ENCODE results near the gene PDIA5. TPM values are rescaled to one million over a fixed set of nuclear protein-coding genes. Genes with fewer than 3 reads are reported as not detected.

Gene PDIA5
- total and polyA plus RNA-seq, 2 donors (not counting 1 experiment from before 2014, with no cell fraction given) = 2.6 to 3.8 TPM

DNA sequence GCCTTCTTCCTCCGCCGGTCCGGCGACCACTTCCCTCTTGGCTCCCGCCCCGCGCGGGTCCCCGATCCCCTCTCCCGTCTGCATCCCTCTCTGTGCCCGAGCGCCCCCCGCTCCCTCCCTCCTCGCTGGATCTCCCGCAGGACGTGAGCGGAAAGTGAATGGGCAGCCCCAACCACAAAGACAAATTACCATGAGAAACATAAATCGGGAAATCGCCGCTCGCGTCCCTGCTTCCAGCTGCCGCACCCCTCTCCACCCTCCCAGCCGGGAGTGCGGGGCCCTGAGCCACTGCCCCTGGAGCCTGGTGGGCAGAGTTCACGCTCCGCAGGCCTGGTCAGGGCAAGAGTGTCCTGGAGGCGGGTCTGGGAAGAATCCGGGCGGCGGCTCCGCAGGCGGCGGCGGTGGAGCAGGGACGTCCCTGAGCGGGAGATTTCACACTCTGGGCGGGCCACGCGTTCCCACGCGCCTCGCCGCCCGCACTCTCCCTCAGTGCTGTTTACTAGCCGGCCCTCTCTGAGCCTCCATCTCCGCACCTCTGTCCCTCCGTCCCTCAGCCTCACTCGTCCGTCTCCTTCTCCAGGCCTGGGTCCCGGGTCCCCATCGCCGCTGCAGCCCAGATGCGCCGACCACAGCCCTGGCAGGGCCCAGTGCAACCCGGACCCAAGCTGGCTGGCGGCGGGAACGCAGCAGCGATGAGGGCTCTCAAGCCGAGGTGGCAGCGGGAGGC, 40.1 kb upstream of the PDIA5 start:
- Mint-ChIP-seq H3K4me1 (peaks cover 20% of the 10 kb centered on the region), H3K27ac (no peak overlapping the region), H3K27me3 (peaks cover 50% of the 10 kb centered on the region), H3K9me3 (ENCODE audit: insufficient read depth) (no peaks in the 10 kb centered on the region), H3K4me3 (peak overlapping the region; percentile 89)
- ChIA-PET POLR2A (interaction anchor here (0.6 kb wide), 1 partner anchor 237 kb away, joined by 3 read pairs; no protein-coding TSS in a partner anchor), CTCF (interaction anchor here (0.7 to 5.0 kb wide), 7 partner anchors 9 to 1480 kb away, joined by 3 to 26 read pairs (median 14); partner anchors contain the start of gene POLQ)
- intact Hi-C loops (cut with micrococcal nuclease) = loop anchor here (10.0 kb wide), 1 partner anchor 238 kb away; no protein-coding TSS in a partner anchor
- DNase-seq = peak; percentile 58
- Histone ChIP-seq H3K4me2 (replicated peaks; ENCODE audit: low read depth, low read length, poor library complexity, severe bottlenecking) (peak overlapping the region; percentile 89), H3K4me1 (ENCODE audit: control insufficient read depth in 2 of 2, insufficient read depth in 2 of 2, low read length in 2 of 2) (peaks cover 21% of the 10 kb centered on the region in 2 donors), H3K27me3 (replicated peaks in 1 of 4; ENCODE audit: control extremely low read depth in 1 of 4, control insufficient read depth in 3 of 4, insufficient read depth in 4 of 4, low read length in 3 of 4) (peaks cover 0 to 69% (median 42%) of the 10 kb centered on the region in 4 experiments), H4K20me1 (ENCODE audit: control insufficient read depth, insufficient read depth, low read length, poor library complexity, severe bottlenecking) (no peaks in the 10 kb centered on the region), H3K4me3 (ENCODE audit: control extremely low read depth in 1 of 5, extremely low read depth in 1 of 5, insufficient read depth in 1 of 5, low read depth in 2 of 5, low read length in 4 of 5) (peak overlapping the region in 4 of 5 experiments; percentile 37 to 72 (median 58)), H3K36me3 (replicated peaks in 1 of 2; ENCODE audit: control extremely low read depth in 1 of 2, control insufficient read depth in 1 of 2, extremely low read depth in 1 of 2, insufficient read depth in 2 of 2, low read length in 1 of 2) (no peaks in the 10 kb centered on the region), H3K9ac (ENCODE audit: low read length) (peak overlapping the region; percentile 69), H2AFZ (ENCODE audit: insufficient read depth, low read depth, low read length, poor library complexity, severe bottlenecking) (peak overlapping the region; percentile 85), H3K9me3 (ENCODE audit: control extremely low read depth in 1 of 3, control insufficient read depth in 2 of 3, insufficient read depth in 1 of 3, low read length in 2 of 3) (peaks cover 0 to 13% (median 0%) of the 10 kb centered on the region in 3 donors), H3K27ac (ENCODE audit: low read length in 2 of 2) (no peak overlapping the region), H3K79me2 (ENCODE audit: control insufficient read depth, insufficient read depth, low read length) (no peaks in the 10 kb centered on the region)
- 2% methylated on average over 62 of the region's 62 CpGs for WGBS (ENCODE audit: insufficient coverage)
- TF ChIP-seq, protein P1, sequence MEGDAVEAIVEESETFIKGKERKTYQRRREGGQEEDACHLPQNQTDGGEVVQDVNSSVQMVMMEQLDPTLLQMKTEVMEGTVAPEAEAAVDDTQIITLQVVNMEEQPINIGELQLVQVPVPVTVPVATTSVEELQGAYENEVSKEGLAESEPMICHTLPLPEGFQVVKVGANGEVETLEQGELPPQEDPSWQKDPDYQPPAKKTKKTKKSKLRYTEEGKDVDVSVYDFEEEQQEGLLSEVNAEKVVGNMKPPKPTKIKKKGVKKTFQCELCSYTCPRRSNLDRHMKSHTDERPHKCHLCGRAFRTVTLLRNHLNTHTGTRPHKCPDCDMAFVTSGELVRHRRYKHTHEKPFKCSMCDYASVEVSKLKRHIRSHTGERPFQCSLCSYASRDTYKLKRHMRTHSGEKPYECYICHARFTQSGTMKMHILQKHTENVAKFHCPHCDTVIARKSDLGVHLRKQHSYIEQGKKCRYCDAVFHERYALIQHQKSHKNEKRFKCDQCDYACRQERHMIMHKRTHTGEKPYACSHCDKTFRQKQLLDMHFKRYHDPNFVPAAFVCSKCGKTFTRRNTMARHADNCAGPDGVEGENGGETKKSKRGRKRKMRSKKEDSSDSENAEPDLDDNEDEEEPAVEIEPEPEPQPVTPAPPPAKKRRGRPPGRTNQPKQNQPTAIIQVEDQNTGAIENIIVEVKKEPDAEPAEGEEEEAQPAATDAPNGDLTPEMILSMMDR (IDR thresholded peaks at IDR 0.05) = no peak
- TF ChIP-seq EZH2 (IDR thresholded peaks at IDR 0.05; ENCODE audit: borderline replicate concordance, insufficient read depth, low read depth, low read length, poor library complexity, severe bottlenecking) = peak; percentile 91
- peak; percentile 7 for ATAC-seq (ENCODE audit: low read depth)
